Measurements from ENCODE around the gene ALG13. TPM values are rescaled to one million over a fixed set of nuclear protein-coding genes. Genes with fewer than 3 reads are reported as not detected.

The ALG13 gene
- total RNA-seq, 1 experiment from 2014 or later = 147 TPM

DNA sequence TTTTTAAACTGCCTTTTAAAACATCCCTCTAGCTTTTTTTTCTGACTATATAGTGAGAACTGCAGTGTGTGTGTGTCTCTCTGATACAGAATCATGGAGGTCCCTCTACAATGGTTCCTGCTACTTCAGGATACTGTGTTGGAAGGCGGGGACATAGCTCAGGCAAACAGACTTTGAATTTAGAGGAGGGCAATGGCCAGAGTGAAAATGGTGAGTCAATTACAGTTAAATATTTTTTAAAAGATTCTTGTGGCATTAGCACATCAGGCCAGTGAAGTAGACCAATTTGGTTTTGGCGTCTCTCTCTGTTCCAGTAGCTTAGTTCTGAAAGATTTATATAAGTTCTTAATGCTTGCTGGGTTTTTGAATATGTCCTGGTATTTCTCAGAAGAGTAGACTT lies 47.1 kb downstream of the ALG13 start:
- Mint-ChIP-seq H3K36me3 (ENCODE audit: insufficient read depth, unreplicated experiment) (peaks cover 29% of the 10 kb centered on the region), H3K9me3 (ENCODE audit: unreplicated experiment) (no peaks in the 10 kb centered on the region), H3K27me3 (ENCODE audit: insufficient read depth, unreplicated experiment) (peaks cover 61% of the 10 kb centered on the region), H3K27ac (ENCODE audit: low read depth, unreplicated experiment) (no peak overlapping the region), H3K4me3 (ENCODE audit: unreplicated experiment) (no peak overlapping the region), H3K4me1 (ENCODE audit: insufficient read depth, unreplicated experiment) (no peaks in the 10 kb centered on the region)
- TF ChIP-seq, protein P1, sequence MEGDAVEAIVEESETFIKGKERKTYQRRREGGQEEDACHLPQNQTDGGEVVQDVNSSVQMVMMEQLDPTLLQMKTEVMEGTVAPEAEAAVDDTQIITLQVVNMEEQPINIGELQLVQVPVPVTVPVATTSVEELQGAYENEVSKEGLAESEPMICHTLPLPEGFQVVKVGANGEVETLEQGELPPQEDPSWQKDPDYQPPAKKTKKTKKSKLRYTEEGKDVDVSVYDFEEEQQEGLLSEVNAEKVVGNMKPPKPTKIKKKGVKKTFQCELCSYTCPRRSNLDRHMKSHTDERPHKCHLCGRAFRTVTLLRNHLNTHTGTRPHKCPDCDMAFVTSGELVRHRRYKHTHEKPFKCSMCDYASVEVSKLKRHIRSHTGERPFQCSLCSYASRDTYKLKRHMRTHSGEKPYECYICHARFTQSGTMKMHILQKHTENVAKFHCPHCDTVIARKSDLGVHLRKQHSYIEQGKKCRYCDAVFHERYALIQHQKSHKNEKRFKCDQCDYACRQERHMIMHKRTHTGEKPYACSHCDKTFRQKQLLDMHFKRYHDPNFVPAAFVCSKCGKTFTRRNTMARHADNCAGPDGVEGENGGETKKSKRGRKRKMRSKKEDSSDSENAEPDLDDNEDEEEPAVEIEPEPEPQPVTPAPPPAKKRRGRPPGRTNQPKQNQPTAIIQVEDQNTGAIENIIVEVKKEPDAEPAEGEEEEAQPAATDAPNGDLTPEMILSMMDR (IDR thresholded peaks at IDR 0.05; ENCODE audit: unreplicated experiment) = no peak
- POLR2A ChIA-PET = interaction anchor here (1.5 kb wide), 1 partner anchor 10 kb away, joined by 4 read pairs; no protein-coding TSS in a partner anchor
- no TSS peak for BruUV-seq (replicated peaks)
- CTCF ChIA-PET = interaction anchor here (0.8 to 1.3 kb wide), 2 partner anchors 9 to 11 kb away, joined by 3 to 4 read pairs; no protein-coding TSS in a partner anchor
- intact Hi-C loops (cut with micrococcal nuclease) = no loop called here
- no peak for DNase-seq (ENCODE audit: unreplicated experiment)

- BruUV-seq (replicated peaks) = no TSS peak
- H3K9me3 Mint-ChIP-seq (ENCODE audit: unreplicated experiment) = no peaks in the 10 kb centered on the region
Observed at GRCh38 chrX:111731351-111731750, 50.4 kb downstream of the ALG13 start.

GRCh38 chrX:111736571-111736970 lies 55.6 kb downstream of the ALG13 start:
- H3K4me1 Mint-ChIP-seq (ENCODE audit: insufficient read depth, unreplicated experiment) = no peaks in the 10 kb centered on the region
- DNase-seq (ENCODE audit: unreplicated experiment) = no peak
- H3K36me3 Mint-ChIP-seq (ENCODE audit: insufficient read depth, unreplicated experiment) = peaks cover 33% of the 10 kb centered on the region
- BruUV-seq (replicated peaks) = no TSS peak
- H3K27me3 Mint-ChIP-seq (ENCODE audit: insufficient read depth, unreplicated experiment) = peaks cover 77% of the 10 kb centered on the region
- ChIA-PET POLR2A (no interaction called here), CTCF (interaction anchor here (0.7 to 3.1 kb wide), 2 partner anchors 17 to 77 kb away, joined by 3 to 11 read pairs; no protein-coding TSS in a partner anchor)
- TF ChIP-seq, protein P1 (IDR thresholded peaks at IDR 0.05; ENCODE audit: unreplicated experiment) = no peak
- intact Hi-C loops (cut with micrococcal nuclease) = no loop called here
- H3K9me3 Mint-ChIP-seq (ENCODE audit: unreplicated experiment) = no peaks in the 10 kb centered on the region
- no peak overlapping the region for H3K27ac Mint-ChIP-seq (ENCODE audit: low read depth, unreplicated experiment)
- no peak overlapping the region for H3K4me3 Mint-ChIP-seq (ENCODE audit: unreplicated experiment)

More at GRCh38 chrX:111731351-111731750, 50.4 kb downstream of the ALG13 start:
- peaks cover 24% of the 10 kb centered on the region for H3K36me3 Mint-ChIP-seq (ENCODE audit: insufficient read depth, unreplicated experiment)
- no peak overlapping the region for H3K27ac Mint-ChIP-seq (ENCODE audit: low read depth, unreplicated experiment)
- intact Hi-C loops (cut with micrococcal nuclease) = no loop called here
- H3K4me1 Mint-ChIP-seq (ENCODE audit: insufficient read depth, unreplicated experiment) = no peaks in the 10 kb centered on the region
- POLR2A ChIA-PET = interaction anchor here (1.2 kb wide), 1 partner anchor 12 kb away, joined by 4 read pairs; no protein-coding TSS in a partner anchor
- H3K4me3 Mint-ChIP-seq (ENCODE audit: unreplicated experiment) = no peak overlapping the region
- DNase-seq (ENCODE audit: unreplicated experiment) = no peak
- H3K27me3 Mint-ChIP-seq (ENCODE audit: insufficient read depth, unreplicated experiment) = peaks cover 74% of the 10 kb centered on the region
- CTCF ChIA-PET = interaction anchor here (1.5 kb wide), 1 partner anchor 12 kb away, joined by 6 read pairs; no protein-coding TSS in a partner anchor
- TF ChIP-seq, protein P1 (IDR thresholded peaks at IDR 0.05; ENCODE audit: unreplicated experiment) = no peak

DNA sequence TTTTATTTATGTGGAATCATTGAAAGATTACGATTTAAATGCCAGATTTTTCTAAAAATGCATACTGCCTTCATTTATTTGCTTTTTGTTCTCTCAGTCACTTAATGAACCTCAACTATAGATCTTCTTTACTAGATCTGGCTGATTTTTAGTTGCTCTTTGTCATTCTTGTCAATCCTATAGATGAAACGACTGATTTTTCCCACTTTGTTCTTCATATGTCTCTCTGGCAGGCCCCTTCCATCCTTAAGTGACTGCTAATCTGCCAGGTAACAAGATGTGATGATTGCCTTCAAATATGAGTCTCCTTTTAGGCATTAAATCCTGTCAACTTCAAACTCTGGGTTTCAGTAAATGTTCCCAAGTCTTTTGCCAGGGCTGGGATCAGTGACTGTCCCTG lies 61.0 kb downstream of the ALG13 start:
- peaks cover 35% of the 10 kb centered on the region for H3K36me3 Mint-ChIP-seq (ENCODE audit: insufficient read depth, unreplicated experiment)
- H3K4me1 Mint-ChIP-seq (ENCODE audit: insufficient read depth, unreplicated experiment) = no peaks in the 10 kb centered on the region
- ChIA-PET POLR2A (no interaction called here), CTCF (interaction anchor here (0.9 kb wide), 1 partner anchor 23 kb away, joined by 3 read pairs; no protein-coding TSS in a partner anchor)
- H3K27ac Mint-ChIP-seq (ENCODE audit: low read depth, unreplicated experiment) = no peak overlapping the region
- H3K27me3 Mint-ChIP-seq (ENCODE audit: insufficient read depth, unreplicated experiment) = peaks cover 80% of the 10 kb centered on the region
- BruUV-seq (replicated peaks) = no TSS peak
- H3K4me3 Mint-ChIP-seq (ENCODE audit: unreplicated experiment) = no peak overlapping the region
- TF ChIP-seq, protein P1 (IDR thresholded peaks at IDR 0.05; ENCODE audit: unreplicated experiment) = no peak
- H3K9me3 Mint-ChIP-seq (ENCODE audit: unreplicated experiment) = no peaks in the 10 kb centered on the region
- intact Hi-C loops (cut with micrococcal nuclease) = no loop called here
- DNase-seq (ENCODE audit: unreplicated experiment) = no peak

Data from MCF 10A (cell line).